ENCODE results near the gene SUN3.

DNA sequence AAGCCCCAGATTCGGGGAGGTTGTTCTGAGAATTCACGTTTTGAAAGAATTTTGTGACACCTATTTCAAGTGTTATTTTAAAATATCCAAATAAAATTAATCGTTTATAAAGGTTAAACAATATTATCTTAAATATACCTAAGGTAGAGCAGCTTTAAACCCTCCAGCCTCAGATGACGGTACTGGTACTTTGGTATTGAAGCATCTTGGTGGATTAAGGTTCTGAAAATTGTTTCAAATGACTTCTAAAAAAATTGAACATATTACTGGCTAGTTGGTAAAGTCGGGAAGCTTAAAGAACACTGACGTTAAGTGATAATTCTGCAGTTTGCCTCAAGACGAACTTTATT, 49.1 kb downstream of the SUN3 start:
- no peak for TF ChIP-seq CTCF (conservative IDR thresholded peaks at IDR 0.05)
- no peak for TF ChIP-seq ZFX (IDR thresholded peaks at IDR 0.05)

Measured in C4-2B (cell line).